CD4-positive, alpha-beta T cell treated with Interleukin-17A for 4 hours (primary cell): ENCODE results near the gene PRKCE.

ENCODE experiments used
- DNase-seq: peaks from one replicate; pipeline ENCODE4 v3.0.0-alpha.2; 2020; ENCODE audit warnings: mixed read lengths

PRKCE gene

DNA sequence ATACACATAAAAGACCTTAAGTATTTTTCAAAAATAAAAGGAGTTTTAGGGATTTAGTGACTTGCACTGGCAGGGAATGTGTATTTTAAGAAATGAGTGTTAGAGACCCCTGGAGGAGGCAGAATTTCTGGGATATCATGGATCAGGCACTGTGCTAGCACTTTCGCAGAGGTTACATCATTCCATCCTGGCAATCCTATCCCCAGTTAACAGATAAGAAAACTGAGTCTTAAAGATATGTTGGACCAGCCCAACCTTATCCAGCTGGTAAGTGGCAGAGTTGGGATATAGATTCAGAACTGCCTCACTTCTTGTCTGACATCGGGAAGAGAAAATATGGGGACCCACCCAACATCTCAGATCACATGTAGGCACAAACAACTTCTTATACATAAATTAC, 485.5 kb downstream of the PRKCE start:
- DNase-seq: no peak

DNA sequence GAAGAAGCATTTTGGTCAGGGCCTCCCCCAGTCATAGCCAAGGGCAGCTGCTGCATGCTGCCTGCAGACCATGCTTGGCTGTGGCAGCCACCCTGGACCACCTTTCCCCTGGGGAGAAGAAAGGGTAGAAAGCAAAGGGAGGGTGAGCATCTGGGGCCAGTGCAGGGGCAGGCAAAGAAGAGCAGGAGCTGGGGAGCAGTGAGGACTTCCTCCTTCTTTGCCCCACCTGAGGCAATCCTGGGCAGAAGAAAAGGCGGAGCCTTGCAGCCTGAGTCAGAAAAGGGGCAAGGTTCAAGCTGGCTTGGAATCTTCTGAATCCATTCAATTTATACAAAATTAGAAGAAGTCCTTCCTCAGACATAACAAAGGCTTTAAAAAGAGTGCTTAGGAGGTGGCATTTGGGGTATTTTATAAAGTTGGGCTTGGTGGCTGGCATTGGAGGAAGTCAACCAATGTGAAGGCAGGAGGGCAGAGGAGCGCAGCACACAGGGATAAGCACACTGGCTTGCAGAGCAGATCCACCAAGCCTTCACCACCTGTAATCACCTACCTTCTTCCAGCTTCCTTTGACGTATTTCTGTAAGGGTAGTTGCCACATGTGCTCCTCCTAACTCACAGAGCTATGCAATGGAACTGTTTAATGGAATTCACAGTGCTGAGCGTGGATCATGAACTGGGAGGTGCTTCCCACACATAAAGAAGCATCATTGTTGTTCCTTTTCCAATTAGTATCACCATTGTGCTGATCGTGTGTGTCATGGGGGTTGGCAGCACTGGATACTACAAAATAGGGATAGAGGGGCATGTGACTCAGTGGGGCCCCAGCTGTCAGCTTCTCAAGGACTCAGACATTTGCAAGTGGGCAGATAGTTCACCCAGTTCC, 491.3 kb downstream of the PRKCE start:
- DNase-seq: no peak

- DNase-seq: no peak
Measured at GRCh38 chr2:46143429-46144132, 492.1 kb downstream of the PRKCE start.

DNA sequence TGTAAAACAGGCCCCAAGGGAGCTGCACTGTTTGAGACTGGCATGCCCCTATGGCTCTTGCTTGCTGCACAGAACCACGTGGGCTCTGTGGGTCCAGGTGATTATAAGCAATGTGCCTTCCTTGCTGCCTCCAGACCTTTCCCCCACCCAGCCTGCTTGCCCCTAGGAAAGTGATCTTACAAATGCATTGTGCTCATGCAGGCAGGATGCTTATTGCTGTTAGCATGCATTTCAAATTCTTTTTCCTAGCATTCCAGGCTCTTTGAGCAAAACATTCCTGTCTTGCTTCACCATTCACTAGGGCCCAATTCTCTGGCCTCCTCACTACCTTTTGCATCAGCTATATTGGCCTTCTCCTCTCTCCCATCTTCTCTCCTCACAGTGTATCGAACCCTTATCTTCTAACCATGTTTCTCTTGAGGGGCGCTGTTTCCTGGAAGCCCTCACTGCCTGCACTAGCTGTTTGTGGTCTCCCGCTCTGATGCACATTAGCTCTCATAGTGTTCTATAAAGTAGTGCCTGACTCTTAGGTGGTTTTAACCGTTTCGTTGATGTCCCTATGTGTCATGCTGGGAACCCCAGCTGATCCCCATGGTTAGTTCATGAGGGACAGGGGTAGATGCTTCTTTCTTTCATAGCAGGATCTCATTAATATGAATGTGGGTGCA, 492.8 kb downstream of the PRKCE start:
- DNase-seq: no peak

DNA sequence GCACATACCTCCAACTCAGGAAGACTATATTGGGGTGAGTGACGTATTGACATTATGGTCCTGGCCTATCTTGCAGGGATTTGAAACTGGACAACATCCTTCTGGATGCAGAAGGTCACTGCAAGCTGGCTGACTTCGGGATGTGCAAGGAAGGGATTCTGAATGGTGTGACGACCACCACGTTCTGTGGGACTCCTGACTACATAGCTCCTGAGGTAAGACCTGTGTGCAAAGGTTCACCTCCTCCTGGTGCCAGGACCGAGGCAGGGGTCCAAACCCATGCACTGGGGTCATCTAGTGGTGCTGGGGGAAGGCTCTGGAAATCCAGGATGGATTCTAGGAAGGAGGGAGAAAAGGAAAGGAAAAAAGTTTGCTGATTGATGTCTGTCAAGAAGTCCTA, 493.5 kb downstream of the PRKCE start:
- DNase-seq: no peak

- no peak for DNase-seq
Measured at GRCh38 chr2:46145840-46146239, 494.4 kb downstream of the PRKCE start.

DNA sequence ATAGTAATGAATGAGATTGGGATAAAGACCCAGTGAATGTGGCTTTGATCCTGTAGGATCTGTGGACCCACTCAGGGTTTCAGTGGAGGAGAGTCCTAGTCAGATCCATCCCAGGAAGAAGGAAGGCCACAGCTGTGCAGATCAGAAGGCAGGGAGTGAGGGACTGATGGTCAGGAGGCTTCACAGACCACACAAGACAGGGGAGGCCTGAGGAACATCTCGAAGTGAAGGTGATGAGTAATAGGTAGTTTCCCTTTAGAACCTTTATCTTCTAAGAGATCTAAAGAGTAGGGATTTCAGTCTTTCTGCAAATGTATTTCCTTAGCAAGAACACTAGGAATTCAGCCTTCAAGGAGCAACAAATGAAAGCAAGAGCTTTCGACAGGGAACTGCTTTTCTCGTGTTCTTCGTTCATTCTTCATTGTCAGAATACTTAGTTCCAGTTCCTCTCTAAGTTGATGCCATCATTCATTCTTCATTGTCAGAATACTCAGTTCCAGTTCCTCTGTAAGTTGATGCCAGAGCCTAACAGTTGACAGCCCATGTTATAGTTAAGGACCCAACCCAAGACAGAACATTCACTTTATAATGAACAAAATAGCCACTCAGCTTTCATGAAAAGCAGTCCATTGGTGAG, 495.5 kb downstream of the PRKCE start:
- DNase-seq: no peak

GRCh38 chr2:46147626-46148368, 496.3 kb downstream of the PRKCE start:
- no peak for DNase-seq

DNA sequence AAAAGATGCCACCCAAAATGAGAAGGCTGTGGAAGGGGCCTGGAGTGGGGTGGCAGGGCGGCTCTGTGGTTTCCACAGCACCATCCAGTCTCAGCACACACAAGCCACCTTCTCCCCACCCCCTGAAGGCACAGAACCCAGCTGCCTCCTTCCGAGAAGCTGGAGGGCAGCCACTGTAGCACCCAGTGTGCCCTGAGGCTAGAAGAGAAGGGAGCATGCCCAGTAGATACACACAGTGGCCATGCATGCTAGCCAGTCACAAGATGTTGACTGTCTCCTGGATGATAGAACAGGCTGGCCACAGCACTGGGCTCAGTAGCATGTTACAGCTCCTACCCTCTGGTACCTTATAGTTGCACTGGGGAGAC, 496.9 kb downstream of the PRKCE start:
- DNase-seq: no peak

GRCh38 chr2:46150445-46150955, 499.0 kb downstream of the PRKCE start:
- no peak for DNase-seq

DNA sequence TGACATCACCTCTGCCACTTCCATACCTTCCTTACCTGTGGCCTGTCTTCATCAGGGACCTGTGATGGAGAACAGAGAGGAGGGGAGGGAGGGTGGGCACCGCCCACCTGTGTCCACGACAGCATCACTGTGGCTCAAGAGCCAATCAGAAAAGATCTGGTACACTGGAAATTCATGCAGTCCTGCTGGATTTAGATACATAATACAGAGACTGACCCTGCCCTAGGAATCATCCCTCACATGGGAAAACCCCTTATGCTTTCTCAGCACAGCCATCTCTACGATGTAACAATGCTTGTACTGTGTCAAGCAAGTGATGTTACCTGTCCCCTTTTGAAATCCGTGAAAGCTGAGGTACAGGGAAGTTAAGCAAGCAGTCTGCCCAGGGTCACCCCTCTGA, 500.1 kb downstream of the PRKCE start:
- DNase-seq: no peak

DNA sequence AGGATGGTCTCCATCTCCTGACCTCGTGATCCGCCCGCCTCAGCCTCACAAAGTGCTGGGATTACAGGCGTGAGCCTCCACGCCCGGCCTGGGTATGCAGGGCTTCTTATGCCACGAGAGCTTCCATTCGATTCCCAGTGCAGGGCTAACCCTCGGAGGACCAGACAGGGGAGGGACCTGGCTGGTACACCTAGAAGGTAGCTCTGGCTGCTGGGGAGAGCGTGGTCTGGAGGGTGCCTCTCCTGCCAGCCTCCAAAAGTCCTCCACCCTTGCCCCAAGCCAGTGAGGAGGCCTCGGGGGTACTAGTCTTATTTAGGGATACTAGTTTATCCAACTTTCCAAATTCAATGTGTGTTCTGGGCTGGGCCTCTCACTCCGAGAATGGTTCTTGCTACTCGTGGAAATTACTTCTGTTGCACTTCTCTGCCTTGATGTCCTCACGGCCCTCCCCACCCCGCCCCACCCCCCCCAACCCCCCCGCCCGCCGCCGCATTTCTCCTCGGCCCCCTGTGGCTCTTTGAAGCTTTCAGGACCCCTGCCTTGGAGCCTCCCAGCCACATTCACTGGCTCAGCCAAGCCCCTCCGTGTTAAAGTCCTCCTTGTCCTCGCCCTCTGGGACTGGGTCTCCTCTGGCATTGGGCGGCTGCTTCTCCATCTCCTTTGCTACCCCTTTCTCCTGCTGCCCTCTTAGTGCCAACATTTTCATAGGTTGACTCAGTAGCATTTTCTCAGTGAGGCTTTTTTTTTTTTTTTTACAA, 502.7 kb downstream of the PRKCE start:
- DNase-seq: no peak

DNA sequence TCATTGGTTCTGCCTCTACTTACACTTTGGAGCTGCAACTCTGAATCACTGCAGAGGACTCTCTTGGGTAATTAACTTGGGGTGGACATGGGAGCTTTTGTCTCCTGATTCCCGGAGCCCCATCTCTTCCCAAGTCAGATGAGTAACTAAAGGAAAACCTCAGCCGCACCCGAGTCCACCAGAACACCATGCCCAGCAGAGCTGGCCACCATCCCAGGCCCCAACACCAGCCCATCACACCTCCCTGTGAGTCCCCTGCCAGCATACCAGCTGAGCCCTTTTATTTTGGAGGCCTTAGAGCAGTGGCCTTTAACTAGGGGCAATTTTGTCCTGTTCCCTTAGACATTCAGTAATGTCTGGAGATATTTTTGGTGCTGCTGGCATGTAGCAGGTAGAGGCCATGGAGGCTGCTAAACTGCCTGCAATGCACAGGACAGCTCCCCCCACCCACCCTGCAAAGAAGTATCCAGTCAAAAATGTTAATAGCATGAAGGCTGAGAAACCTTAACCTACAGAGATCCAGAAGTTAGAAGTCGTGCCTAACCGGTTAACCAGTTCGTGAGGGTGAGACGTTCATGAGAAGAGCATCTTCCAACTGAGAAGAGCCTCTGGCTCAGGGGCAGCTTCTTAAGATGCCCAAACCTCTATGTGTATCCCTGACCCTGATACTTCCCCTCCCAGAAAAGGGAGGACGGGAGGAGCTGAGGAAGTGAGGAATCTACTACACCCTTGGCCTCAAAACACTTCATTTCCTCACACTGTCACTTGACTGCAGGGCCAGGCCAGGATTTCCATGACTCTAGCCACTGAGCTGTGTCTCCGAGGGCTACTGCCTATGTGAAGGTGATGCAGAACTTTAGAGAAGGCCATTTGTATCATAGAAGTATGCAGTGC, 505.8 kb downstream of the PRKCE start:
- no peak for DNase-seq

GRCh38 chr2:46157966-46158310, 506.5 kb downstream of the PRKCE start:
- DNase-seq: no peak

- no peak for DNase-seq
Measured at GRCh38 chr2:46158661-46159060, 507.2 kb downstream of the PRKCE start.

- no peak for DNase-seq
Measured at GRCh38 chr2:46160326-46160725, 508.9 kb downstream of the PRKCE start.

- DNase-seq: no peak
Measured at GRCh38 chr2:46161315-46161714, 509.8 kb downstream of the PRKCE start.

GRCh38 chr2:46161911-46162310, 510.4 kb downstream of the PRKCE start:
- no peak for DNase-seq

DNA sequence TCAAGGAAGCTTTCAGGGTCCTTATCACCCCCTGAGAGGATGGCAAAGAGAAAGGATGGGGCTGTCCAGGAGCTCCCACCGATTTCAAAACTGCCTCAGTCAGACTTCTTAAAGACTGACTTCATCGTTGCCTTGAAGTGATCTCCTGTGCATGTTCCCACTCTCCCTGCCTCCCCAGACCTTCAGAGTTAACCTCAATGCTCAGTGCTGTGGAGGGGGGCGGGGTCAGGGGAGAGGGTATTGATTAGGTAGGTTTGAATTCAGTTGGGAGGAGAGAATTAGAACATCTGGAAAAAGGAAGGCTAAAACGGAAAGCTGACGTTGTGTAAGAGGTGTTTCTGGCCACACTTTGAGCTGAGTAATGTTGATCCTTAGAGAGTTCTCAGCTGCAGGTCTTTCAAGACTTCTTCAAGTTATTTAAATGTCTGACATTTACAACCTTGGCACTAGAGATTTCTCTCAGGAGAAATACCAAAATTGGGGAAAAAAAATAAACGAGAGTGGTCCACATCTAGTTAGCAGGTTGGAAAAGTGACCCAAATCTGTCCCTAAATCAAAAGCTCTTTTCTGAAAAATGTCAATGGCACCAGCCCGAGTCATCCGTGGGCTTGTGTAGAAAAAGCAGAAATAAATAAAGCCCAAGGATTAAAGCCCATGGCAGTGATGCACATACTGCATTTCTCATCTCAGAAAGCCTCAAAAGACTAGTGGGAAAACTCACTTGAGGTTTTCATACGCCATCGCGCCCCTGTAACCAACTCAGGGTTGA, 511.0 kb downstream of the PRKCE start:
- no peak for DNase-seq

DNA sequence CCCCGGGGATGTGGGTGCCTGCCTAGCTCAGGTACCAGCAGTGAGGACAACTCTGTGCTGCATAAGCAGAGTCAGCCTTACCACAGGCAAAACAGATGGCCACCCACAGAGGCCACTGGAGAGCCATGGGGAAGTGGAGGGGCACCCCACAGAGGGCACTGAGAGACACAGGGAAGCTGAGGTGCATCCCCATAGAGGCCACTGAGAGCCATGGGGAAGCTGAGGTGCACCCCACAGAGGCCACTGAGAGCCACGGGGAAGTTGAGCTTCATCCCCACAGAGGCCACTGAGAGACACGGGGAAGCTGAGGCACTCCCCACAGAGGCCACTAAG, 511.6 kb downstream of the PRKCE start:
- DNase-seq: no peak
